Neuronal stem cell (in vitro differentiated cells): Measurements from ENCODE around the gene ADM5.
A peak's percentile ranks its signal among the peaks of the same experiment; 100 is the strongest.

Experiments used
- DNase-seq: peaks from one replicate; pipeline ENCODE4 v3.0.0-alpha.2; 2013; ENCODE audit warnings: low spot score
- H2AFZ ChIP-seq: one replicate; pipeline ENCODE4 v1.6.1; 2013; ENCODE audit warnings: mild to moderate bottlenecking, low read length, inconsistent platforms
- H2AK5ac ChIP-seq: 2 replicates; pipeline ENCODE4 v1.6.1; 2013; ENCODE audit warnings: low read depth, mild to moderate bottlenecking, inconsistent platforms, low read length, moderate library complexity, mixed read lengths
- H2BK120ac ChIP-seq: 2 replicates; pipeline ENCODE4 v1.6.1; 2013; ENCODE audit warnings: low read depth, mild to moderate bottlenecking, inconsistent platforms, low read length, moderate library complexity, mixed read lengths
- H2BK12ac ChIP-seq: one replicate; pipeline ENCODE4 v1.6.1; 2013; ENCODE audit warnings: low read length, inconsistent platforms
- H2BK15ac ChIP-seq: 2 replicates; pipeline ENCODE4 v1.6.1; 2013; ENCODE audit warnings: mild to moderate bottlenecking, low read length, inconsistent platforms, mixed read lengths
- H2BK5ac ChIP-seq: one replicate; pipeline ENCODE4 v1.6.1; 2013; ENCODE audit warnings: inconsistent platforms, mild to moderate bottlenecking, low read length, moderate library complexity
- H3K14ac ChIP-seq: one replicate; pipeline ENCODE4 v1.6.1; 2013; ENCODE audit warnings: low read length, inconsistent platforms
- H3K18ac ChIP-seq: 2 replicates; pipeline ENCODE4 v1.6.1; 2013; ENCODE audit warnings: low read length, inconsistent platforms
- H3K23ac ChIP-seq: 2 replicates; pipeline ENCODE4 v1.6.1; 2013; ENCODE audit warnings: low read depth, mild to moderate bottlenecking, mixed read lengths, low read length, inconsistent platforms; ENCODE audit not compliant: poor library complexity
- H3K27ac ChIP-seq: replicated peaks from 3 replicates; pipeline ENCODE4 v1.5.1; 2013; ENCODE audit warnings: low read length, inconsistent platforms
- H3K27me3 ChIP-seq, 3 experiments: 2 replicates each; pipeline ENCODE4 v1.6.1; 2013; ENCODE audit warnings: low read length in 3 of 3, mild to moderate bottlenecking in 2 of 3, inconsistent platforms in 1 of 3, low read depth in 1 of 3, mixed read lengths in 1 of 3, moderate library complexity in 1 of 3; ENCODE audit not compliant: control insufficient read depth in 3 of 3, insufficient read depth in 3 of 3
- H3K36me3 ChIP-seq, 2 donors: replicated peaks in 1 of 2; 2 replicates each; pipeline ENCODE4 v1.6.1; 2013; ENCODE audit warnings: low read length in 2 of 2; ENCODE audit not compliant: control insufficient read depth in 2 of 2, insufficient read depth in 2 of 2
- H3K4ac ChIP-seq: 2 replicates; pipeline ENCODE4 v1.6.1; 2013; ENCODE audit warnings: inconsistent platforms, mild to moderate bottlenecking, low read length, moderate library complexity
- H3K4me1 ChIP-seq, 2 donors: 1 replicate in 1 of 2; 2 replicates in 1 of 2; pipeline ENCODE4 v1.6.1; 2013; ENCODE audit warnings: low read length in 2 of 2, low read depth in 1 of 2; ENCODE audit not compliant: control insufficient read depth in 2 of 2, insufficient read depth in 1 of 2
- H3K4me2 ChIP-seq: one replicate; pipeline ENCODE4 v1.6.1; 2013; ENCODE audit warnings: mild to moderate bottlenecking, low read length, inconsistent platforms; ENCODE audit not compliant: insufficient read depth, poor library complexity, severe bottlenecking
- H3K4me3 ChIP-seq, 2 donors: 2 replicates each; pipeline ENCODE4 v1.5.1; 2013; ENCODE audit warnings: low read length in 2 of 2, mild to moderate bottlenecking in 2 of 2, inconsistent platforms in 1 of 2, moderate library complexity in 1 of 2
- H3K79me1 ChIP-seq: one replicate; pipeline ENCODE4 v1.6.1; 2013; ENCODE audit warnings: low read depth, mild to moderate bottlenecking, inconsistent platforms, low read length, moderate library complexity
- H3K9ac ChIP-seq: one replicate; pipeline ENCODE4 v1.6.1; 2013; ENCODE audit warnings: mild to moderate bottlenecking, low read depth, low read length, inconsistent platforms; ENCODE audit not compliant: poor library complexity
- H3K9me3 ChIP-seq, 2 donors: replicated peaks in 1 of 2; 2 replicates each; pipeline versions ENCODE3 to v1.6.1; 2013; ENCODE audit warnings: low read length in 2 of 2, mild to moderate bottlenecking in 2 of 2, inconsistent platforms in 1 of 2, low read depth in 1 of 2, mixed read lengths in 1 of 2, moderate library complexity in 1 of 2; ENCODE audit not compliant: control insufficient read depth in 2 of 2, insufficient read depth in 1 of 2
- H4K8ac ChIP-seq: one replicate; pipeline ENCODE4 v1.6.1; 2013; ENCODE audit warnings: low read depth, mild to moderate bottlenecking, inconsistent platforms, low read length, moderate library complexity
- H4K91ac ChIP-seq: one replicate; pipeline ENCODE4 v1.6.1; 2013; ENCODE audit warnings: low read length, low read depth, mild to moderate bottlenecking, inconsistent platforms; ENCODE audit not compliant: poor library complexity
- WGBS, 2 donors: extraction: QIAGEN DNeasy Blood & Tissue Kit; methylation state at CpG; one replicate each; pipeline ENCODE4 v1.1.7; 2013; ENCODE audit warnings: missing lambda C conversion rate in 2 of 2, mixed read lengths in 1 of 2; ENCODE audit not compliant: insufficient read length in 2 of 2, insufficient replicate concordance in 1 of 2; ENCODE audit errors: extremely low coverage in 2 of 2; 5-methylcytosine and 5-hydroxymethylcytosine counted together

Gene ADM5

GRCh38 chr19:49677231-49677900 lies 12.0 kb upstream of the ADM5 start, which contains the start of gene PRMT1:
PRMT1 (plus strand) TSS chr19:49677271; CDS start chr19:49677281, 10 bp downstream.
- DNase-seq: no peak
- H3K4me3 ChIP-seq: peak within 1 kb of the TSS; percentile 98 to 99
- peak within 1 kb of the TSS; percentile 97 for H3K9ac ChIP-seq
- peak within 1 kb of the TSS; percentile 99 for H3K23ac ChIP-seq
- H4K91ac ChIP-seq: peak within 1 kb of the TSS; percentile 94
- H3K14ac ChIP-seq: peak within 1 kb of the TSS; percentile 100
- H3K27me3 ChIP-seq: no peaks in the 10 kb centered on the region
- peak within 1 kb of the TSS; percentile 95 for H4K8ac ChIP-seq
- H3K18ac ChIP-seq: peak within 1 kb of the TSS; percentile 100
- WGBS, 2 donors: no CpG with 5 or more reads among the region's 57 CpGs
- H2BK12ac ChIP-seq: peak within 1 kb of the TSS; percentile 16
- H2BK120ac ChIP-seq: peak within 1 kb of the TSS; percentile 87
- H3K79me1 ChIP-seq: peaks cover 13% of the 10 kb centered on the region
- H2AFZ ChIP-seq: peak within 1 kb of the TSS; percentile 90
- peaks cover 14 to 36% of the 10 kb centered on the region in 2 donors for H3K36me3 ChIP-seq
- H3K9me3 ChIP-seq: no peaks in the 10 kb centered on the region
- peak within 1 kb of the TSS; percentile 99 for H3K4ac ChIP-seq
- peak within 1 kb of the TSS; percentile 98 for H3K27ac ChIP-seq
- peak within 1 kb of the TSS; percentile 60 for H3K4me2 ChIP-seq
- peak within 1 kb of the TSS; percentile 49 for H2BK15ac ChIP-seq
- H3K4me1 ChIP-seq: peaks cover 17 to 21% of the 10 kb centered on the region in 2 donors
- peak within 1 kb of the TSS; percentile 100 for H2AK5ac ChIP-seq
- H2BK5ac ChIP-seq: peak within 1 kb of the TSS; percentile 99

- peak overlapping the region; percentile 98 to 99 for H3K4me3 ChIP-seq
- peak overlapping the region; percentile 60 for H3K4me2 ChIP-seq
- peak overlapping the region; percentile 97 for H3K27ac ChIP-seq
- peak overlapping the region; percentile 100 for H2AK5ac ChIP-seq
- H2BK5ac ChIP-seq: peak overlapping the region; percentile 99
- H3K14ac ChIP-seq: no peak overlapping the region
- peak overlapping the region; percentile 99 for H3K4ac ChIP-seq
- no peak overlapping the region for H4K91ac ChIP-seq
- no peak overlapping the region for H3K23ac ChIP-seq
- H2BK15ac ChIP-seq: no peak overlapping the region
- peaks cover 13% of the 10 kb centered on the region for H3K79me1 ChIP-seq
- peak; percentile 93 for DNase-seq
- no peaks in the 10 kb centered on the region for H3K9me3 ChIP-seq
- no CpG with 5 or more reads among the region's 21 CpGs for WGBS, 2 donors
- H2BK12ac ChIP-seq: no peak overlapping the region
- peaks cover 17 to 21% of the 10 kb centered on the region in 2 donors for H3K4me1 ChIP-seq
- H3K9ac ChIP-seq: peak overlapping the region; percentile 76
- H3K18ac ChIP-seq: peak overlapping the region; percentile 100
- H2AFZ ChIP-seq: peak overlapping the region; percentile 81
- peaks cover 18 to 42% of the 10 kb centered on the region in 2 donors for H3K36me3 ChIP-seq
- no peak overlapping the region for H4K8ac ChIP-seq
- H3K27me3 ChIP-seq: no peaks in the 10 kb centered on the region
- peak overlapping the region; percentile 87 for H2BK120ac ChIP-seq
These were observed 11.3 kb upstream of the ADM5 start for GRCh38 chr19:49677901-49678674.

- no peak overlapping the region for H4K91ac ChIP-seq
- no peak overlapping the region for H2BK12ac ChIP-seq
- peaks cover 17 to 21% of the 10 kb centered on the region in 2 donors for H3K4me1 ChIP-seq
- no peak overlapping the region for H3K4ac ChIP-seq
- H2AFZ ChIP-seq: no peak overlapping the region
- H2BK5ac ChIP-seq: no peak overlapping the region
- peak overlapping the region; percentile 89 for H2AK5ac ChIP-seq
- H3K27ac ChIP-seq: peak overlapping the region; percentile 81
- peaks cover 19% of the 10 kb centered on the region for H3K79me1 ChIP-seq
- H3K27me3 ChIP-seq: no peaks in the 10 kb centered on the region
- H3K9ac ChIP-seq: peak overlapping the region; percentile 30
- H3K36me3 ChIP-seq: peaks cover 24 to 46% of the 10 kb centered on the region in 2 donors
- H3K4me2 ChIP-seq: peak overlapping the region; percentile 76
- H3K14ac ChIP-seq: no peak overlapping the region
- DNase-seq: no peak
- H3K9me3 ChIP-seq: no peaks in the 10 kb centered on the region
- no peak overlapping the region for H3K23ac ChIP-seq
- no peak overlapping the region for H4K8ac ChIP-seq
- H2BK120ac ChIP-seq: no peak overlapping the region
- H2BK15ac ChIP-seq: no peak overlapping the region
- no CpG with 5 or more reads among the region's 12 CpGs for WGBS, 2 donors
- peak overlapping the region; percentile 44 for H3K18ac ChIP-seq
- H3K4me3 ChIP-seq: peak overlapping the region in 1 of 2 donors; percentile 21
These were observed 10.2 kb upstream of the ADM5 start for GRCh38 chr19:49678985-49679770.
